ENCODE results near the gene KRTAP16-1. TPM values are rescaled to one million over a fixed set of nuclear protein-coding genes. Genes with fewer than 3 reads are reported as not detected.
"Not testable (repeated sequence)": the region's sequence is repeated elsewhere in the genome, so short reads cannot be mapped to it uniquely, and the experiment has no call there.

Gene KRTAP16-1
- total and polyA plus RNA-seq, 12 donors: not detected

- H3K4me3 ChIP-seq: no peak overlapping the region
- ATAC-seq (no peak), DNase-seq (no peak)
- no peaks in the 10 kb centered on the region for H3K36me3 ChIP-seq
- H3K27ac ChIP-seq: no peak overlapping the region
- WGBS, 2 donors: 54 to 55% methylated on average over 3 of the region's 3 CpGs
- intact Hi-C loops (cut with DNase I): no loop called here
- no peaks in the 10 kb centered on the region for H3K4me1 ChIP-seq
- peaks cover 0 to 4% (median 0%) of the 10 kb centered on the region in 11 donors for H3K9me3 ChIP-seq
- TF ChIP-seq CTCF (IDR thresholded peaks at IDR 0.05): no peak
- H3K27me3 ChIP-seq: peaks cover 0 to 43% (median 5%) of the 10 kb centered on the region in 7 donors
Observed at GRCh38 chr17:41284043-41284442, 25.1 kb downstream of the KRTAP16-1 start.

GRCh38 chr17:41278176-41278955, 30.7 kb downstream of the KRTAP16-1 start:
- DNase-seq (no peak), ATAC-seq (no peak)
- no peak for TF ChIP-seq CTCF (IDR thresholded peaks at IDR 0.05)
- H3K27ac ChIP-seq: no peak overlapping the region
- intact Hi-C loops (cut with DNase I): no loop called here
- no peak overlapping the region for H3K4me3 ChIP-seq
- 85 to 87% methylated on average over 3 of the region's 3 CpGs for WGBS, 2 donors
- H3K4me1 ChIP-seq: no peaks in the 10 kb centered on the region
- no peaks in the 10 kb centered on the region for H3K36me3 ChIP-seq
- peaks cover 0 to 35% (median 20%) of the 10 kb centered on the region in 7 donors for H3K27me3 ChIP-seq
- peaks cover 0 to 4% (median 0%) of the 10 kb centered on the region in 11 donors for H3K9me3 ChIP-seq

- DNase-seq: not testable (repeated sequence)
Observed at GRCh38 chr17:41275648-41276190, 33.4 kb downstream of the KRTAP16-1 start, which contains the start of gene KRTAP9-7. Gene KRTAP9-7 (plus strand): TSS chr17:41275698. CDS start chr17:41275698, 0 bp downstream.

GRCh38 chr17:41271858-41272257, 37.3 kb downstream of the KRTAP16-1 start:
- no peak overlapping the region for H3K27ac ChIP-seq
- WGBS, 2 donors: 76% methylated on average over 1 of the region's 1 CpG; no CpG with 5 or more reads in 1 of the 2 donors
- no peak for TF ChIP-seq CTCF (IDR thresholded peaks at IDR 0.05)
- no peaks in the 10 kb centered on the region for H3K9me3 ChIP-seq
- ATAC-seq (no peak), DNase-seq (no peak)
- no peaks in the 10 kb centered on the region for H3K36me3 ChIP-seq
- H3K4me1 ChIP-seq: no peaks in the 10 kb centered on the region
- H3K27me3 ChIP-seq: peaks cover 0 to 13% (median 5%) of the 10 kb centered on the region in 7 donors
- no peak overlapping the region for H3K4me3 ChIP-seq
- intact Hi-C loops (cut with DNase I): no loop called here

More at GRCh38 chr17:41275648-41276190, 33.4 kb downstream of the KRTAP16-1 start, which contains the start of gene KRTAP9-7:
- H3K36me3 ChIP-seq; H3K4me1 ChIP-seq; H3K9me3 ChIP-seq; ATAC-seq; H3K4me3 ChIP-seq; intact Hi-C loops (cut with DNase I); H3K27ac ChIP-seq: not testable (repeated sequence)
- WGBS, 2 donors: 68 to 70% methylated on average over 3 of the region's 3 CpGs
- peaks cover 0 to 24% (median 16%) of the 10 kb centered on the region in 7 donors for H3K27me3 ChIP-seq

- H3K4me3 ChIP-seq; H3K4me1 ChIP-seq; ATAC-seq; H3K27ac ChIP-seq; intact Hi-C loops (cut with DNase I); H3K9me3 ChIP-seq; H3K36me3 ChIP-seq; DNase-seq: not testable (repeated sequence)
- peaks cover 0 to 13% (median 5%) of the 10 kb centered on the region in 7 donors for H3K27me3 ChIP-seq
- 36% methylated on average over 1 of the region's 1 CpG; no CpG with 5 or more reads in 1 of the 2 donors for WGBS, 2 donors
Observed at GRCh38 chr17:41271323-41271722, 37.8 kb downstream of the KRTAP16-1 start.

All from heart right ventricle (tissue), 16 donors.